HL-60/S4 (cell line): ENCODE measurements around the gene TMEM176A.
"Not testable (repeated sequence)": the region's sequence is repeated elsewhere in the genome, so short reads cannot be mapped to it uniquely, and the experiment has no call there.

Experiments
- in situ Hi-C: fragments of 300-500 bp; cut with MboI; formaldehyde crosslinking; loops from 2 replicates; pipeline ENCODE4 v1.14.3; 2022; ENCODE audit warnings: low sequenced_read_pairs

The TMEM176A gene

GRCh38 chr7:150807616-150808438 is 7.3 kb downstream of the TMEM176A start:
- in situ Hi-C loops, result not testable (repeated sequence)

DNA sequence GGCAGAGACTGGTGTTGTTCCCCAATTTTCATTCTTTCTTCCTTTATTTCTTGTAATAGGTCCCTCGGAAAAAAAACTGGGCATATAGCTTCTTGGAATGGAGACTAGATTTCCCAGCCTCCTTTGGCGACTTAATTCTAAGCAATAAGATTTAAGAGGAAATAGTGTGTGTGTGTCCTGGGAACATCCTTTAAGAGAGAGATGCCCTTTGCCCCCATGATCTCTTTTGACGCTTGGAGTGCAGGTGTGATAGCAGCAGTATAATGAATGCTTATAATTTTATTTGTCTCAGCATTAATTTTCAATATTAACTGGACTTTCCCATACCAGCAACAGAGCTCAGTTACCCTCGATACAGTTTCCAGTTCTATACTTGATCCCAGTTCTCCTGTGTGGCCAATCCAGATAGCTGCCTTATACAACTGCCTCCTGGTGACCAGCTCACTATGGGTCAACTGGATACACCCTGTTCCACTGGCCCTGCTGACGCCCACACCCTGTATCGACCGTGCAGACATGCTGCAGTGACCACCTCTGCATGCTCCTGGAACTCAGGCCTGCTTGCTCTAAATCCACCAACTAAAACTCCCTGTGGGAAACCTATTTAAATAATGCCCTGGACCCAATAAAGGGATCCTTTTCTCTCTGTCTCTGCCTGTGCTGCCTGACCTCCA is 13.9 kb downstream of the TMEM176A start:
- in situ Hi-C loops, result no loop called here

DNA sequence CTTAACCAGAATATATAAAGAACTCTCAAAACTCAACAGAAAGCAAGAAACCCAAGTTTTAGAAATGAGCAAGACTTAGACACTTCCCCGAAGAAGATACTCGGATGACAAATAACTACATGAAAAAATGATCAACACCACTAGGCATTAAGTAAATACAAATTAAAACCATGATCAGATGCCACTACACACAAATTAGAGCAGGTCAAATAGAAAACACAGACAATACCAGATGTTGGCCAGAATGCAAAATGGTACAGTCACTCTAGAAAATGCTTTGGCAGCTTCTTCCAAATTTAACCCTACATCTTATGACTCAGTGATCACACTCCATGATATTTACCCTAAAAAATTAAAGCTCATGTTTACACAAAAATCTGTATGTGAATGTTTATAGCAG is 18.4 kb downstream of the TMEM176A start:
- in situ Hi-C loops, result no loop called here

DNA sequence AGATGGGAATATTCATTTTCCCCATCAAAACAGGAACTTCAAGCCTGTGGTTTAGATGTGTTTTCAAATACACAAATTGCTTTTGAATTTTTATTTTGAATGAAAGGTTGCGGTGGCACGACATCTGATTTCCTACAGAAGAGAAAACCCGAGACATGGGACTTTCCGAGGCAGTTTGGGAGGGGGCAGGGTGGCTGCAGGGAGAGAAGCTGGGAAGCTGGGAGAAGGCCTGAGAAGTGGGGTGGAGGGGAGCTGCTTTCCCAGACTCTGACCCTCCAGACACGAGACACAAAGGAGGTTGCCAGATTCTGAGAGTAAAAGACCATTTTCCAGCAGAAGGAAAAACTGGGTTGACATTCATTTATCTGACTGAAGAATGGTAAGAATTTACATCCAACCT is 19.6 kb downstream of the TMEM176A start:
- in situ Hi-C loops, result no loop called here

DNA sequence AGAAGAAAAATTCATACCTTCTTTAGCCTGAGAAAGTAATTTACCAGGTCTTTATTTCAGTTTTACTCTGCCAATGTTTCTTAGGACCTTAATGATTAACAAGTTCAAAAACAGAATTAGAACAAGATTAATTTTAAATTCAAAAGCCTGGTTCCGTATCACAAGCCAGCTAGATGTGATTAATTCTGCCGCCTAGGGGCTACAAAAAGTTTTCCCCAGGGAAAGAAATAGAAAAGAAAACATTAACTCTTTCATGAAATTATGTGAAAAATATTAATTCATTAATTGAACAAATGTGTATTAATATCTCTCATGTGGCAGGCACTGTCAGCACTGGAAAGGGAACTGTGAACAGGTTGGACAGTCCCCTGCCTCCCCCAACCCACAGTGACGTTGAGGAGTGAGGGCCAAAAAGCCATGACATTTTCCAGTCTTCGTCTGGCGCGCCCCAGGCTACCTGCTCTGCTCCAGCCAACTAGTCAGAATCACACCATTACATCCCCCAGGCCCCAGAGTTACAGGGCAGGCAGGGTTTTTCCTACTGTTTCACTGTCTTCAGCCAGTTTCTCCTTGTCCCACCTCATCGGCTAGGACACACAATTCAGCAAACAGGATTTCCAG is 20.1 kb downstream of the TMEM176A start:
- in situ Hi-C loops, result no loop called here

- in situ Hi-C loops, result no loop called here
These were observed 22.5 kb downstream of the TMEM176A start for GRCh38 chr7:150823043-150823442.

- in situ Hi-C loops, result no loop called here
These were observed 23.0 kb downstream of the TMEM176A start for GRCh38 chr7:150823484-150824126.

- in situ Hi-C loops, result no loop called here
These were observed 24.0 kb downstream of the TMEM176A start for GRCh38 chr7:150824379-150825177.

- in situ Hi-C loops, result no loop called here
These were observed 25.7 kb downstream of the TMEM176A start for GRCh38 chr7:150826061-150826849.

- in situ Hi-C loops, result no loop called here
These were observed 27.8 kb downstream of the TMEM176A start for GRCh38 chr7:150828384-150828783.

DNA sequence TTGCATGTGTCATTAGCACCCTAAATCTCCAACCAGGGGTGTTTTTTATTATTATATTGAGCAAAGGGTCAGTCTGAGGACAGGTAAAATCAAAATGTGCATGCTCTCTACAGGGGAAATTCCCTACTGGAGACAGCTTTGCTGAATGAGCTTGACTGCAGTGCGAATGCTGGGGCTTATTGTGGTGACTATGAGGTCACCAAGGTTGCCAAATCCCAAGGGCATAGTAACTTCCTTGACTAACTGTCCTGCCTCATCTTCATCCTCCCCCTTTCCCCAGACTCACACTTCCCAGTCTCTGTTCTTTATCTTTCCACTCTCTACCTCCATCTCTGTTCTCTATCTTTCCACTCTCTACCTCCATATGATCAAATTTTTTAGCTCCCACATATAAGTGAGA is 28.9 kb downstream of the TMEM176A start:
- in situ Hi-C loops, result no loop called here

DNA sequence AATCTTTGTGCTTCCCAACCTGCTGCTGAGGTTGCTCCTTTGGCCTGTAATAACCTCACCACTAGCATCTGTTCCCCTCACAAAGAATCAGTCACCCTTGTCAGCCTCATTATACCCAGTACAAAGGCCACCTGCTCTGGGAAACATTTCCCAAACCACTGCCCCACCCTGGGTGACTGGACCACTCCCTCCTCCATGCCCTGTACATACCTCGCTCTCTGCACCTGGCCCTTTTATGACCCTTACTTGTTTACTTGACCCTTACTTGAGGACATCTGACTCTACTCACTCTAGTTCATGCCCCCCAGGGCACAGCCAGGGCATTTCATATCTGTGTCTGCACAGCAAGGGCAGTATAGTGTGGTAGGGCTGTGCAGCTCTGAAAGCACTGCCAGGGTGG is 30.4 kb downstream of the TMEM176A start:
- in situ Hi-C loops, result no loop called here

GRCh38 chr7:150831851-150832250 is 31.3 kb downstream of the TMEM176A start:
- in situ Hi-C loops, result no loop called here

- in situ Hi-C loops, result no loop called here
These were observed 34.5 kb downstream of the TMEM176A start for GRCh38 chr7:150835019-150835418.

- in situ Hi-C loops, result no loop called here
These were observed 35.2 kb downstream of the TMEM176A start for GRCh38 chr7:150835702-150836280.

DNA sequence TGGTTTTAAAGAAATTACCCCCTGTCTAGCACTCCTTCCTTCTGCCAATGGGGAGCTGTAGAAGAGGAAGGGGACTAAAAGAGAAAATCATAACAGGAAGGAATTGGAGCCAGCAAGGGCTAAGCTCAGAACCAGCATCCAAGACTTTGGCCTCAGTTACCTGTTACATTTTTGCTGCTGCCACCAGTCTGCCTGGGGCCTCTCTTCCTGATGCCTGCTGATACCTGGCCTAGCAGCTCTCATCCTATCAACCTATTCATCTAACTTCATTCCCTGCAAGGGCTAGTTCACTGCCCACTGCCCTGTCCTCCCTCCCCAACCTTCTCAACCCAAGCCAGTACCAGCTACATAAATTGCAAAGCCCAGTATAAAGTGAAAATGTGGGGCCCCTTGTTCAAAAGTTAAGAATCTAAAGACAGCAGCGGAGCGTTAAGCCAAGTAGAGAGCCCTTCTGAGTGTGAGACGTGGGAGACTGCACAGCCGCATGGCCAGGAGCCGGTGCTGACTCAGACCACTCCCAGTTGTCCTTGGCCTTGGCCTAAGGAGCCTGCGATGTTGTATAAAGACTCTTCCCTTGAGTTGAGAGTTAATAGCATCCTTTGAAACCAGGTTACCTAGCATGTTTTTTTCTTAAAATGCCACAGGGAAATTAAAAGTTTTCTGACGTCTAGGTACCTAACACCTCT is 38.5 kb downstream of the TMEM176A start:
- in situ Hi-C loops, result no loop called here

DNA sequence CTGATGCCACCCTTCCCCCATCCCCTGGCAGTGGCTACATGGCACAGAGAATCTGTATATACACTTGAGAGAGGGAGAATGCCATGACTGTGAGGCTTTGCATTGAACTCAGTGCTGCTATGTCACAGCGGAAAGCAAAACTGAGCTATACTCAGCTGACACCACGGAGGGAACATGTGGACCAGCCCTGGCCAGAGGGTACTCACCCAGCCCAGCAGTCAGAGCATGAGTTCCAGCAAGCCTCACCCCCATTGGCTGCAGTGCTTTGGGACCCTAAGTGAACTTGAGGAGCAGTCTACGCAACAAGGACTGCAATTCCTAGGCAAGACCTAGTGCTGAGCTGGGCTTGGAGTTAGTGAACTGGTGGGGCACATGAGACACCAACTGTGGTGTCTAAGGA is 41.4 kb downstream of the TMEM176A start:
- in situ Hi-C loops, result no loop called here

GRCh38 chr7:150842716-150843115 is 42.1 kb downstream of the TMEM176A start:
- in situ Hi-C loops, result no loop called here

DNA sequence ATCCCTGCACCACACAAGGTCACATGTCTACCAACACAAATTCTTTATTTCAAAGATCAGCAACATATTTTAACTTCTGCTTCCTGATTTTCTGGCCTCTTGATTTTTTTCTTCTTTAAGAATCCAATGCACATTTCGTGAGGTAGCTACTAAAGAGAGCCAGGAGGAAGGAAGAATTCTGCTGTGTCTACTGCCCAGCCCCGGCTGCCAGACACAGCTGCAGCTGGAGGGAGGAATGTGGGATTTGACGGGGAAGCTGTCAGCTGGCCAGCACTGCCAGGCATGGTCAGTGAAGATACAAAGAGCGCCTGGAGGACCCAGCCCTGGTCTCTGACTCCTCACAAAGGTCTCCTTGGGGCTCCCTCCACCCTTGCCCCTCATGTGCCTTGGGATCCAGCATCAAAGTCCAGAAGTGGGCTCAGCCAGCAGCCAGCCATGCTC is 44.9 kb downstream of the TMEM176A start:
- in situ Hi-C loops, result no loop called here
